T-cell (primary cell): ENCODE data around the gene RGS19. TPM values are rescaled to one million over a fixed set of nuclear protein-coding genes. Genes with fewer than 3 reads are reported as not detected.

Experiments used
- ATAC-seq, 4 experiments: fragments of 200-7000 bp in 3 of 4; fragments of 150-1000 bp in 1 of 4; cut with Tn5 transposase; replicated peaks in 1 of 4; 1 replicate in 3 of 4; 2 replicates in 1 of 4; pipeline ENCODE4 v1.10.0; 2021; ENCODE audit warnings: moderate library complexity in 3 of 4, mild to moderate bottlenecking in 2 of 4, moderate number of reproducible peaks in 1 of 4
- CTCF ChIA-PET, 2 donors: fragments of 300-600 bp; sonication (Branson Sonifier 250); formaldehyde crosslinking; loops; one replicate each; lab custom pipeline; 2022; ENCODE audit warnings: antibody characterized with exemption in 2 of 2; lab: Charles Lee
- POLR2A ChIA-PET, 2 donors: fragments of 300-600 bp; sonication (Branson Sonifier 250); formaldehyde crosslinking; loops; one replicate each; lab custom pipeline; 2022; ENCODE audit warnings: antibody characterized with exemption in 2 of 2; lab: Charles Lee
- DNase-seq, 35 experiments: peaks; one replicate each; pipeline versions ENCODE4 v3.0.0 to v3.0.0-alpha.2; 2013 to 2023
- H3K27ac ChIP-seq: one replicate; pipeline ENCODE4 v1.5.1; 2013; ENCODE audit warnings: low read length
- H3K27me3 ChIP-seq, 2 experiments: replicated peaks in 1 of 2; 1 replicate in 1 of 2; 2 replicates in 1 of 2; pipeline versions ENCODE4 v1.6.1 to v1.7.0; 2013; ENCODE audit warnings: low read length in 1 of 2, mixed read lengths in 1 of 2; ENCODE audit not compliant: control insufficient read depth in 2 of 2, insufficient read depth in 2 of 2; ENCODE audit errors: extremely low read depth in 1 of 2
- H3K36me3 ChIP-seq, 2 donors: 1 replicate in 1 of 2; 2 replicates in 1 of 2; pipeline versions ENCODE4 v1.6.1 to v1.7.0; 2013; ENCODE audit warnings: low read length in 1 of 2; ENCODE audit not compliant: control insufficient read depth in 2 of 2, insufficient read depth in 1 of 2; ENCODE audit errors: extremely low read depth in 1 of 2
- H3K4me1 ChIP-seq, 2 experiments: 1 replicate in 1 of 2; 2 replicates in 1 of 2; pipeline versions ENCODE4 v1.6.1 to v1.7.0; 2013; ENCODE audit warnings: low read length in 2 of 2, mixed read lengths in 1 of 2; ENCODE audit not compliant: insufficient read depth in 2 of 2, control insufficient read depth in 1 of 2; ENCODE audit errors: extremely low read depth in 1 of 2
- H3K4me3 ChIP-seq, 2 donors: 1 replicate in 1 of 2; 2 replicates in 1 of 2; pipeline versions ENCODE4 v1.5.1 to v1.7.0; 2013; ENCODE audit warnings: mild to moderate bottlenecking in 2 of 2, low read length in 1 of 2, moderate library complexity in 1 of 2; ENCODE audit not compliant: control insufficient read depth in 1 of 2; ENCODE audit errors: extremely low read depth in 1 of 2
- H3K9me3 ChIP-seq: 2 replicates; pipeline ENCODE4 v1.7.0; 2013
- H3K27ac Mint-ChIP-seq, 2 donors: one replicate each; pipeline ENCODE4 v1.8.0; 2020 to 2021; ENCODE audit warnings: mild to moderate bottlenecking in 2 of 2, mixed read lengths in 2 of 2
- H3K27me3 Mint-ChIP-seq, 2 donors: one replicate each; pipeline ENCODE4 v1.8.0; 2021 to 2022; ENCODE audit warnings: mixed read lengths in 2 of 2
- H3K36me3 Mint-ChIP-seq: one replicate; pipeline ENCODE4 v1.8.0; 2021; ENCODE audit warnings: mixed read lengths
- H3K4me1 Mint-ChIP-seq, 3 donors: one replicate each; pipeline ENCODE4 v1.8.0; 2020 to 2022; ENCODE audit warnings: mixed read lengths in 3 of 3, mild to moderate bottlenecking in 1 of 3
- H3K4me3 Mint-ChIP-seq, 3 donors: one replicate each; pipeline ENCODE4 v1.8.0; 2020 to 2022; ENCODE audit warnings: mild to moderate bottlenecking in 3 of 3, mixed read lengths in 3 of 3, moderate library complexity in 3 of 3
- H3K9me3 Mint-ChIP-seq, 3 donors: one replicate each; pipeline ENCODE4 v1.8.0; 2020 to 2022; ENCODE audit warnings: mixed read lengths in 3 of 3
- WGBS: methylation state at CpG from one replicate; pipeline ENCODE4 v1.1.5; 2013; ENCODE audit warnings: missing lambda C conversion rate; ENCODE audit not compliant: insufficient coverage; 5-methylcytosine and 5-hydroxymethylcytosine counted together
- total RNA-seq, 35 experiments: library from RNA in 6 of 35; stranded (reverse) in 6 of 35; fragments of 120-200 nt in 1 of 35; gene quantifications; one replicate each; pipeline versions ENCODE4 v1.2.1 to v1.2.4 and lab custom pipeline; 2013 to 2026

Gene RGS19
- total RNA-seq, 5 donors from 2014 or later (not counting 1 experiment from before 2014, with no cell fraction given) = 39.2 to 61.7 (median 57.3) TPM

DNA sequence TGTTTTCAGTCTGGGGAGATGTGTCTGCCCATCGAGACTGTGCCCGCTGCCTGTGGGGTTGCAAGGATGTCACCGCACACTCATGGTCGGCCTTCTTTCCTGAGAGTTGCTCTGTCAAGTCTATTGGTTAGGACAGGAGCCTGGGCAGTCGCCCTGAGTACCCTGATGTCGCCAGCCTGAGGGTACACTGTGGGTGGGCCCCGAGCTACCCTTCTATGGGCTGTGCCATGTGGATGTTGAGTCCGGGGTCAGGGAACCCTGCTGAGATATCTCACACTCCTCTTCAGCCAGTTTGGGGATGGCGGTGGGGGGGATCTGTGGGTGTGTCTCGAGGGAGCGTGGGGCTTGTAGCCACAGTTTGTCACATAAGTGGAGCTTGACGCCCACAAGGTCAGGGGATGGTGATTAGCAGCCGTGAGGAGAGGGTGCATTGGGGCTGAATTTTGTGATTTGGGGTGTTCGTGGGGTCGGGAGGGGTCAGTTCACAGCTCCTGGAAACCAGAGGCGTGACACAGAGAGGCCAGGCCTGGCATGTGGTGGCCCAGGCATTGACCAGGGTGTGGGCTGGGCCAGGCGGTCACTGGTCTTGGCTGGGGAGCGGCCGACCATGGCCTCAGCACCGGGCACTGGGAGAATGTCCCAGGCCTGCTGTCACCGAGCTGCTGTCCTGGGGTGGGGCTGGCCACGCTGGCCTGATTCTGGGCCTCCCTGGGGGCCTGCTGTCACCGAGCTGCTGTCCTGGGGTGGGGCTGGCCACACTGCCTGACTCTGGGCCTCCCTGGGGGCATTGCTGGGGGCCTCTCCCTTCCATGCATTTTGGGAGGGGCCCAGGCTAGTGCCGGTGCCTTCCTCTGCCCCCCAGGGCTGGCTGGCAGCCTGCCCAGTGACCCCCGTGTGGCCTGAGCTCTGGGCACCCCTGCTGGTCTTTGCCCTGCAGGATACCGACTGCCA lies 29.7 kb upstream of the RGS19 start:
- no peaks in the 10 kb centered on the region for H3K9me3 ChIP-seq
- Mint-ChIP-seq H3K9me3 (no peaks in the 10 kb centered on the region), H3K27ac (no peak overlapping the region), H3K4me1 (peaks cover 6 to 13% (median 12%) of the 10 kb centered on the region in 3 donors), H3K36me3 (no peaks in the 10 kb centered on the region), H3K4me3 (no peak overlapping the region), H3K27me3 (no peaks in the 10 kb centered on the region)
- CTCF ChIA-PET = interaction anchor here in 1 of 2 donors (0.5 kb wide), 1 partner anchor 484 kb away, joined by 3 read pairs; no protein-coding TSS in a partner anchor
- no peak overlapping the region for H3K4me3 ChIP-seq
- peaks cover 0 to 25% of the 10 kb centered on the region in 2 experiments for H3K27me3 ChIP-seq
- H3K27ac ChIP-seq = no peak overlapping the region
- peaks cover 0 to 9% of the 10 kb centered on the region in 2 experiments for H3K4me1 ChIP-seq
- ATAC-seq (no peak), DNase-seq (peak in 2 of 35 experiments; percentile 0 to 15)
- 75% methylated on average over 20 of the region's 26 CpGs for WGBS
- POLR2A ChIA-PET = no interaction called here
- H3K36me3 ChIP-seq = no peaks in the 10 kb centered on the region

- H3K9me3 Mint-ChIP-seq = no peaks in the 10 kb centered on the region
- H3K36me3 Mint-ChIP-seq = no peaks in the 10 kb centered on the region
- no peak overlapping the region for H3K27ac ChIP-seq
- peaks cover 0 to 11% of the 10 kb centered on the region in 2 experiments for H3K4me1 ChIP-seq
- CTCF ChIA-PET = no interaction called here
- 72% methylated on average over 12 of the region's 19 CpGs for WGBS
- POLR2A ChIA-PET = no interaction called here
- no peak overlapping the region for H3K4me3 Mint-ChIP-seq
- no peaks in the 10 kb centered on the region for H3K9me3 ChIP-seq
- ATAC-seq (peak in 1 of 4 experiments; percentile 8), DNase-seq (peak in 2 of 35 experiments; percentile 0 to 8)
- H3K4me1 Mint-ChIP-seq = peaks cover 6 to 13% (median 13%) of the 10 kb centered on the region in 3 donors
- no peak overlapping the region for H3K27ac Mint-ChIP-seq
- H3K27me3 Mint-ChIP-seq = peaks cover under 1 to 9% of the 10 kb centered on the region in 2 donors
- H3K27me3 ChIP-seq = peaks cover 0 to 36% of the 10 kb centered on the region in 2 experiments
- H3K36me3 ChIP-seq = no peaks in the 10 kb centered on the region
- no peak overlapping the region for H3K4me3 ChIP-seq
Observed at GRCh38 chr20:64107736-64108457, 28.6 kb upstream of the RGS19 start.

DNA sequence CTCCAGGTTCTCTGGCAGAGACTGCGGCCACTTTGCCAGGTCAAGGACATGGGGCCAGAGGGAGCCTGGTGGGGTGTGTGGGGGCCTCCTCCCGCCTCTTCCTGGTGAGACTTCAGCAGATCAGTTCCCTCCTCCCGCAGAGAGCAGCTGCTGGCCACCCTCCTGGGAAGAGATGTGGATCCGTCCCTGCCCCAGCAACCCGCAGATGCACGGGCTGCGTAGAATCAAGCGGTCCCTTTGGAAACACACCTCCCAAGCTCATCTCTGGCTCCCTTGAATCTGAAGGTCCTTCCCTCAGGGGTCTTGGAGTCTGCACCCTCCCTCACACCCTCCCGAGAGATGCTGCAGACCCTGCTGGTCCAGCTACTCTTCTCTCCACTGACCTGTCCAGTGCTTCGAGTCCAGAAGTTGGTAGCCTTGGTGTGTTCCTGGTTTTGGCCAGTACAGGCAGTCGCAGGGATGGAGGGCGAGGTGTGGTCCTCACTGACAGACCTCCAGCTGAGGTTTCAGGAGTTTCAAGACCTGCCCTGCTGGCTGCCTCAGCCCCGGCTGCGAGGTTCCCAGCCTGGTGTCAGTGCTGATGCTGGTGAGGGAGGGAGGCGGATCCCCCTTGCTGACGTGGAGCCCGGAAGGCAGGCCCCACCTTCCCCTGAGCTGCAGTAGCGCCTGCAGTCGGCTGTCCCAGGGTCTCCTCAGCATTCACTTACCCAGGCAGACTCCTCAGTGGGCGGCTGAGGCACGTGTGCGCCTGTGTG lies 27.8 kb upstream of the RGS19 start, which contains the start of gene NPBWR2:
Gene NPBWR2, minus strand, starts transcription at position 585 of the 755 bp plus-strand sequence. CDS start 734 bp downstream, outside the sequence.
- Histone ChIP-seq H3K27ac (no peak within 1 kb of the TSS), H3K9me3 (no peaks in the 10 kb centered on the region), H3K27me3 (peaks cover 0 to 43% of the 10 kb centered on the region in 2 experiments), H3K36me3 (no peaks in the 10 kb centered on the region), H3K4me1 (peaks cover 0 to 19% of the 10 kb centered on the region in 2 experiments), H3K4me3 (no peak within 1 kb of the TSS)
- H3K4me3 Mint-ChIP-seq = no peak within 1 kb of the TSS
- peak; percentile 55 to 92 (median 62) for ATAC-seq
- DNase-seq = peak in 22 of 35 experiments; percentile 18 to 58 (median 36)
- peaks cover 8 to 17% (median 17%) of the 10 kb centered on the region in 3 donors for H3K4me1 Mint-ChIP-seq
- CTCF ChIA-PET = no interaction called here
- no peaks in the 10 kb centered on the region for H3K36me3 Mint-ChIP-seq
- peaks cover 4 to 12% of the 10 kb centered on the region in 2 donors for H3K27me3 Mint-ChIP-seq
- POLR2A ChIA-PET = no interaction called here
- no peaks in the 10 kb centered on the region for H3K9me3 Mint-ChIP-seq
- 48% methylated on average over 12 of the region's 22 CpGs for WGBS
- no peak within 1 kb of the TSS for H3K27ac Mint-ChIP-seq

- ChIA-PET CTCF (no interaction called here), POLR2A (no interaction called here)
- no peaks in the 10 kb centered on the region for H3K9me3 ChIP-seq
- H3K36me3 Mint-ChIP-seq = no peaks in the 10 kb centered on the region
- no peak overlapping the region for H3K4me3 Mint-ChIP-seq
- peaks cover 0 to 49% of the 10 kb centered on the region in 2 experiments for H3K27me3 ChIP-seq
- H3K27ac Mint-ChIP-seq = no peak overlapping the region
- ATAC-seq (no peak), DNase-seq (peak in 1 of 35 experiments; percentile 0)
- no peaks in the 10 kb centered on the region for H3K36me3 ChIP-seq
- H3K27ac ChIP-seq = no peak overlapping the region
- H3K4me3 ChIP-seq = no peak overlapping the region
- H3K4me1 Mint-ChIP-seq = peaks cover 9 to 18% (median 18%) of the 10 kb centered on the region in 3 donors
- H3K27me3 Mint-ChIP-seq = peaks cover 5 to 13% of the 10 kb centered on the region in 2 donors
- H3K4me1 ChIP-seq = peaks cover 0 to 24% of the 10 kb centered on the region in 2 experiments
- H3K9me3 Mint-ChIP-seq = no peaks in the 10 kb centered on the region
- WGBS = 93% methylated on average over 27 of the region's 28 CpGs
Observed at GRCh38 chr20:64106435-64106961, 27.2 kb upstream of the RGS19 start.

DNA sequence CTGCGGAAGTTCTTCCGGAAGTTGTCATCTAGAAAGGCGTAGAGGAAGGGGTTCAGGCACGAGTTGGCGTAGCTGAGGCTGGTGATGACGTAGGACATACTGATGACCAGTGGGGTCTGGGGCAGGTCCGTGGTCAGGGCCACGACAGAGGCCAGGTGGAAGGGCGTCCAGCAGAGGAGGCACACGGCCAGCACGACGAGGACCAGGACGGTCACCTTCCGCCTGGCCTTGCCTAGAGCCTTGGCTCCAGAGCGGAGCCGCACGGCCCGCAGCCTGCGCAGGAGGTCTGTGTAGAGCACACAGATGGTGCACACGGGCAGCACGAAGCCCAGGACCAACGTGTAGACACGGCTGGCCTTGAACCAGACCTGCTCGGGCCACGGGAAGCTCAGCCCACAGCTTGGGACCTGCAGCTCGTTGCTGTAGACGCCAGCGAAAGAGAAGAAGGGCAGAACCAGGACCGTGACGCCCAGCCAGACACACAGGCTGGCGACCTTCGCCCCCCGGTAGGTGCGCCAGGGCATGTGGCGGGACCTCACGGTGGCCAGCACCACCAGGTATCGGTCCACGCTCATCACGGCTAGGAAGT lies 26.6 kb upstream of the RGS19 start:
- WGBS = 91% methylated on average over 39 of the region's 39 CpGs
- H3K27ac Mint-ChIP-seq = no peak overlapping the region

More for the DNA sequence above, 26.6 kb upstream of the RGS19 start:
- Mint-ChIP-seq H3K9me3 (no peaks in the 10 kb centered on the region), H3K4me1 (peaks cover 14 to 23% (median 22%) of the 10 kb centered on the region in 3 donors), H3K27me3 (peaks cover 8 to 19% of the 10 kb centered on the region in 2 donors), H3K36me3 (no peaks in the 10 kb centered on the region), H3K4me3 (no peak overlapping the region)
- Histone ChIP-seq H3K4me1 (peaks cover 0 to 25% of the 10 kb centered on the region in 2 experiments), H3K27me3 (peaks cover 0 to 54% of the 10 kb centered on the region in 2 experiments), H3K27ac (no peak overlapping the region), H3K9me3 (no peaks in the 10 kb centered on the region), H3K36me3 (no peaks in the 10 kb centered on the region), H3K4me3 (no peak overlapping the region)
- ATAC-seq (no peak), DNase-seq (peak in 1 of 35 experiments; percentile 2)
- POLR2A ChIA-PET = no interaction called here
- CTCF ChIA-PET = no interaction called here
